Esophagus muscularis mucosa (tissue), 4 donors: ENCODE data around the gene PKM.

ENCODE experiments used
- CTCF ChIP-seq, 3 experiments: fragments of 200-600 bp in 2 of 3; fragments of 450-650 bp in 1 of 3; sonication (generic) in 2 of 3; IDR thresholded peaks; one replicate each; pipeline ENCODE4 v1.5.1; 2017 to 2019; ENCODE audit warnings: antibody characterized with exemption in 3 of 3, mild to moderate bottlenecking in 2 of 3, moderate library complexity in 1 of 3
- EP300 ChIP-seq: sonication (generic); formaldehyde crosslinking; IDR thresholded peaks from one replicate; pipeline ENCODE4 v1.6.1; 2017; ENCODE audit warnings: antibody characterized with exemption
- POLR2A ChIP-seq: fragments of 450-650 bp; IDR thresholded peaks from one replicate; pipeline ENCODE4 v1.6.1; 2017; ENCODE audit warnings: antibody characterized with exemption, moderate library complexity, mild to moderate bottlenecking, low read depth
- POLR2AphosphoS5 ChIP-seq, 2 donors: sonication (generic); formaldehyde crosslinking; IDR thresholded peaks; one replicate each; pipeline ENCODE4 v1.6.1; 2017; ENCODE audit warnings: antibody characterized with exemption in 2 of 2

- TF ChIP-seq CTCF (IDR thresholded peaks at IDR 0.05) (no peak), POLR2AphosphoS5 (IDR thresholded peaks at IDR 0.05) (no peak), POLR2A (no peak), EP300 (no peak)
Measured at GRCh38 chr15:72220687-72221086, 10.3 kb downstream of the PKM start.
